IMR-90 (cell line): ENCODE data around the gene CMKLR1. TPM values are rescaled to one million over a fixed set of nuclear protein-coding genes. Genes with fewer than 3 reads are reported as not detected.

Source experiments
- ATAC-seq: fragments of 200-7000 bp; cut with Tn5 transposase; 2 replicates; pipeline ENCODE4 v1.9.1; 2020; ENCODE audit warnings: low read depth, mild to moderate bottlenecking, moderate library complexity
- BruUV-seq: library from RNA; stranded (reverse); fragments of 400-500 nt; replicated peaks from 2 replicates; lab custom pipeline; 2021; lab: Mats Ljungman, UMichigan
- CTCF ChIA-PET: fragments of 300-600 bp; formaldehyde crosslinking; extraction: SDS; loops from one replicate; lab custom pipeline; 2021; ENCODE audit warnings: antibody characterized with exemption; lab: Yijun Ruan, JAX
- POLR2A ChIA-PET: fragments of 300-600 bp; sonication (Branson Sonifier 250); formaldehyde crosslinking; loops from one replicate; lab custom pipeline; 2022; ENCODE audit warnings: antibody characterized with exemption; ENCODE audit not compliant: unreplicated experiment; lab: Charles Lee
- DNase-seq: peaks from one replicate; pipeline ENCODE4 v3.0.0; 2013
- H2AFZ ChIP-seq: replicated peaks from 2 replicates; pipeline ENCODE3; 2013; ENCODE audit warnings: low read length, mild to moderate bottlenecking; ENCODE audit not compliant: poor library complexity
- H2AK5ac ChIP-seq: 2 replicates; pipeline ENCODE4 v1.6.1; 2013; ENCODE audit warnings: low read depth, low read length, inconsistent platforms
- H2AK9ac ChIP-seq: replicated peaks from 2 replicates; pipeline ENCODE3; 2013; ENCODE audit warnings: mild to moderate bottlenecking, low read depth, low read length, moderate library complexity; ENCODE audit not compliant: poor library complexity
- H2BK120ac ChIP-seq: 2 replicates; pipeline ENCODE4 v1.6.1; 2013; ENCODE audit warnings: low read depth, low read length, inconsistent platforms
- H2BK15ac ChIP-seq: 3 replicates; pipeline ENCODE4 v1.6.1; 2013; ENCODE audit warnings: low read depth, low read length, inconsistent platforms
- H2BK20ac ChIP-seq: 2 replicates; pipeline ENCODE4 v1.6.1; 2013; ENCODE audit warnings: low read depth, mild to moderate bottlenecking, inconsistent platforms, low read length, moderate library complexity
- H2BK5ac ChIP-seq: 2 replicates; pipeline ENCODE4 v1.6.1; 2013; ENCODE audit warnings: mild to moderate bottlenecking, low read depth, low read length, inconsistent platforms; ENCODE audit not compliant: poor library complexity, severe bottlenecking
- H3K14ac ChIP-seq: replicated peaks from 2 replicates; pipeline ENCODE4 v1.6.1; 2013; ENCODE audit warnings: low read depth, low read length, inconsistent platforms
- H3K18ac ChIP-seq: 2 replicates; pipeline ENCODE4 v1.6.1; 2013; ENCODE audit warnings: low read depth, low read length, control low read depth
- H3K23ac ChIP-seq: 2 replicates; pipeline ENCODE4 v1.6.1; 2013; ENCODE audit warnings: low read depth, low read length, inconsistent platforms
- H3K27ac ChIP-seq: 2 replicates; pipeline ENCODE4 v1.5.1; 2013; ENCODE audit warnings: mild to moderate bottlenecking, control low read depth, low read length; ENCODE audit not compliant: insufficient read depth
- H3K27me3 ChIP-seq: 2 replicates; pipeline ENCODE4 v1.6.1; 2013; ENCODE audit warnings: low read length; ENCODE audit not compliant: control insufficient read depth, insufficient read depth
- H3K36me3 ChIP-seq: 2 replicates; pipeline ENCODE4 v1.6.1; 2013; ENCODE audit warnings: low read length, mixed read lengths; ENCODE audit not compliant: control insufficient read depth, insufficient read depth
- H3K4ac ChIP-seq: 2 replicates; pipeline ENCODE4 v1.6.1; 2013; ENCODE audit warnings: low read depth, low read length, inconsistent platforms
- H3K4me1 ChIP-seq: 2 replicates; pipeline ENCODE4 v1.6.1; 2013; ENCODE audit warnings: low read length, mixed read lengths; ENCODE audit not compliant: control insufficient read depth, insufficient read depth
- H3K4me2 ChIP-seq: 2 replicates; pipeline ENCODE4 v1.6.1; 2013; ENCODE audit warnings: low read depth, mild to moderate bottlenecking, control low read depth, low read length, moderate library complexity
- H3K4me3 ChIP-seq: 2 replicates; pipeline ENCODE4 v1.5.1; 2013; ENCODE audit warnings: low read depth, mild to moderate bottlenecking, control low read depth, low read length, moderate library complexity; ENCODE audit not compliant: insufficient read depth
- H3K56ac ChIP-seq: 2 replicates; pipeline ENCODE4 v1.6.1; 2013; ENCODE audit warnings: low read length, inconsistent platforms; ENCODE audit not compliant: insufficient read depth; ENCODE audit errors: extremely low read depth
- H3K79me1 ChIP-seq, 2 experiments: 2 replicates each; pipeline ENCODE4 v1.6.1; 2013; ENCODE audit warnings: low read length in 2 of 2, inconsistent platforms in 1 of 2, low read depth in 1 of 2
- H3K9ac ChIP-seq: 2 replicates; pipeline ENCODE4 v1.6.1; 2013; ENCODE audit warnings: low read depth, low read length, control low read depth
- H3K9me1 ChIP-seq: 2 replicates; pipeline ENCODE4 v1.6.1; 2013; ENCODE audit warnings: low read length, inconsistent platforms; ENCODE audit not compliant: insufficient read depth
- H3K9me3 ChIP-seq: 2 replicates; pipeline ENCODE4 v1.6.1; 2013; ENCODE audit warnings: low read length; ENCODE audit not compliant: control insufficient read depth, insufficient read depth
- H4K20me1 ChIP-seq: 2 replicates; pipeline ENCODE4 v1.6.1; 2013; ENCODE audit warnings: low read length, inconsistent platforms; ENCODE audit not compliant: insufficient read depth
- H4K5ac ChIP-seq: 2 replicates; pipeline ENCODE4 v1.6.1; 2013; ENCODE audit warnings: mild to moderate bottlenecking, low read depth, low read length, control low read depth
- H4K8ac ChIP-seq, 2 experiments: 2 replicates each; pipeline ENCODE4 v1.6.1; 2013; ENCODE audit warnings: low read depth in 2 of 2, low read length in 2 of 2, control low read depth in 1 of 2, inconsistent platforms in 1 of 2
- H4K91ac ChIP-seq: 2 replicates; pipeline ENCODE4 v1.6.1; 2013; ENCODE audit warnings: low read depth, low read length, inconsistent platforms; ENCODE audit not compliant: insufficient read depth
- BHLHE40 ChIP-seq: fragments of 150-350 bp; IDR thresholded peaks from 2 replicates; pipeline ENCODE4 v1.6.1; 2016; ENCODE audit warnings: mild to moderate bottlenecking, low read depth, low read length
- CEBPB ChIP-seq: IDR thresholded peaks from 2 replicates; pipeline ENCODE4 v1.6.1; 2012; ENCODE audit warnings: low read depth, low read length, improper control_type of control experiment
- CHD1 ChIP-seq: IDR thresholded peaks from 2 replicates; pipeline ENCODE4 v1.6.1; 2012; ENCODE audit warnings: low read depth, low read length, improper control_type of control experiment
- CTCF ChIP-seq: conservative IDR thresholded peaks from 2 replicates; pipeline ENCODE4 v1.5.1; 2012; ENCODE audit warnings: mild to moderate bottlenecking, low read depth, low read length, improper control_type of control experiment
- ELK1 ChIP-seq: fragments of 150-350 bp; IDR thresholded peaks from 2 replicates; pipeline ENCODE4 v1.6.1; 2016; ENCODE audit warnings: low read depth, mild to moderate bottlenecking, low read length, moderate library complexity, borderline replicate concordance
- FOS ChIP-seq: fragments of 150-350 bp; IDR thresholded peaks from 2 replicates; pipeline ENCODE4 v1.6.1; 2016; ENCODE audit warnings: low read depth, low read length
- MAFK ChIP-seq: IDR thresholded peaks from 2 replicates; pipeline ENCODE4 v1.6.1; 2012; ENCODE audit warnings: low read depth, low read length, improper control_type of control experiment
- MAZ ChIP-seq: IDR thresholded peaks from 2 replicates; pipeline ENCODE4 v1.6.1; 2012; ENCODE audit warnings: low read depth, mild to moderate bottlenecking, low read length, improper control_type of control experiment, moderate library complexity, borderline replicate concordance
- MXI1 ChIP-seq: IDR thresholded peaks from 2 replicates; pipeline ENCODE4 v1.6.1; 2012; ENCODE audit warnings: low read depth, mild to moderate bottlenecking, low read length, moderate library complexity, borderline replicate concordance
- NFE2L2 ChIP-seq: fragments of 150-350 bp; IDR thresholded peaks from 2 replicates; pipeline ENCODE4 v1.6.1; 2016; ENCODE audit warnings: low read depth, mild to moderate bottlenecking, low read length
- POLR2A ChIP-seq: IDR thresholded peaks from 2 replicates; pipeline ENCODE4 v1.6.1; 2012; ENCODE audit warnings: mild to moderate bottlenecking, low read depth, low read length
- RAD21 ChIP-seq: IDR thresholded peaks from 2 replicates; pipeline ENCODE4 v1.6.1; 2012; ENCODE audit warnings: low read length, improper control_type of control experiment
- RCOR1 ChIP-seq: IDR thresholded peaks from 2 replicates; pipeline ENCODE4 v1.6.1; 2012; ENCODE audit warnings: mild to moderate bottlenecking, low read length, improper control_type of control experiment; ENCODE audit not compliant: insufficient replicate concordance
- RFX5 ChIP-seq: IDR thresholded peaks from 2 replicates; pipeline ENCODE4 v1.8.0; 2012; ENCODE audit warnings: low read depth, mild to moderate bottlenecking, low read length, moderate library complexity
- SMC3 ChIP-seq: fragments of 150-350 bp; IDR thresholded peaks from 2 replicates; pipeline ENCODE4 v1.6.1; 2016; ENCODE audit warnings: low read depth, mild to moderate bottlenecking, antibody characterized with exemption, low read length, moderate library complexity
- USF2 ChIP-seq: fragments of 150-350 bp; IDR thresholded peaks from 2 replicates; pipeline ENCODE4 v1.6.1; 2017; ENCODE audit warnings: mild to moderate bottlenecking, antibody characterized with exemption, low read length, low read depth
- WGBS, 2 experiments: methylation state at CpG; one replicate each; pipeline versions ENCODE4 v1.1.5 to v1.1.7; 2013; ENCODE audit warnings: missing lambda C conversion rate in 2 of 2; ENCODE audit not compliant: insufficient read length in 1 of 2; ENCODE audit errors: extremely low coverage in 2 of 2; 5-methylcytosine and 5-hydroxymethylcytosine counted together
- dilution Hi-C: fragments of 300-500 bp; cut with HindIII; formaldehyde crosslinking; loops from one replicate; pipeline ENCODE4 v1.14.3; 2018; ENCODE audit warnings: low sequenced_read_pairs; ENCODE audit not compliant: unreplicated experiment
- in situ Hi-C: fragments of 300-500 bp; cut with MboI; formaldehyde crosslinking; loops from 3 replicates; pipeline ENCODE4 v1.14.3; 2019; ENCODE audit warnings: low sequenced_read_pairs, inconsistent platforms, mixed read lengths
- intact Hi-C: fragments of 100-400 bp; cut with micrococcal nuclease; formaldehyde crosslinking; loops from 2 replicates; pipeline ENCODE4 v1.10.0; 2022
- polyA plus RNA-seq, 3 experiments: library from polyadenylated mRNA; depleted of rRNA; stranded (reverse); fragments of >200 nt; gene quantifications; 2 replicates each; pipeline ENCODE4 v1.2.3, GENCODE V29; 2012; ENCODE audit warnings: low replicate concordance in 1 of 3
- total RNA-seq: library from RNA; depleted of rRNA; stranded (reverse); fragments of >200 nt; gene quantifications from 2 replicates; pipeline ENCODE4 v1.2.3, GENCODE V29; 2012

Gene CMKLR1
- total and polyA plus RNA-seq, 2 of the 4 experiments (the other 2 are of a cell fraction): not detected

GRCh38 chr12:108238474-108238873, 100.6 kb downstream of the CMKLR1 start:
- in situ Hi-C loops: no loop called here
- no CpG with 5 or more reads among the region's 3 CpGs for WGBS, 2 experiments
- intact Hi-C loops: no loop called here
- no peak overlapping the region for H2BK15ac ChIP-seq
- dilution Hi-C loops: no loop called here
- H3K4me1 ChIP-seq: no peaks in the 10 kb centered on the region
- ATAC-seq: no peak
- no peak overlapping the region for H2BK5ac ChIP-seq
- H3K56ac ChIP-seq: no peak overlapping the region
- CTCF ChIA-PET: no interaction called here
- no peak overlapping the region for H3K23ac ChIP-seq
- POLR2A ChIA-PET: no interaction called here
- no peaks in the 10 kb centered on the region for H4K20me1 ChIP-seq
- H2BK120ac ChIP-seq: no peak overlapping the region
- H3K27ac ChIP-seq: no peak overlapping the region
- no peak for DNase-seq
- no peak overlapping the region for H2AK9ac ChIP-seq
- no peak overlapping the region for H3K14ac ChIP-seq
- H3K9ac ChIP-seq: no peak overlapping the region
- no peaks in the 10 kb centered on the region for H3K9me1 ChIP-seq
- H4K91ac ChIP-seq: no peak overlapping the region
- H4K8ac ChIP-seq: no peak overlapping the region
- H2AK5ac ChIP-seq: no peak overlapping the region
- no peak for TF ChIP-seq CEBPB
- TF ChIP-seq RFX5: no peak
- no peak for TF ChIP-seq NFE2L2
- TF ChIP-seq USF2: no peak
- no peak for TF ChIP-seq RAD21
- no peak for TF ChIP-seq RCOR1
- TF ChIP-seq MXI1: no peak
- no peak for TF ChIP-seq FOS
- no peak for TF ChIP-seq MAFK
- no peak for TF ChIP-seq CTCF
- no peak for TF ChIP-seq CHD1
- TF ChIP-seq MAZ: no peak
- TF ChIP-seq SMC3: no peak
- TF ChIP-seq ELK1: no peak
- no peak for TF ChIP-seq BHLHE40
- no peak for TF ChIP-seq POLR2A
- no peak overlapping the region for H3K4me3 ChIP-seq
- no peaks in the 10 kb centered on the region for H3K9me3 ChIP-seq
- no peak overlapping the region for H2AFZ ChIP-seq
- no peak overlapping the region for H3K18ac ChIP-seq
- H3K27me3 ChIP-seq: no peaks in the 10 kb centered on the region
- H3K4ac ChIP-seq: no peak overlapping the region
- H3K36me3 ChIP-seq: no peaks in the 10 kb centered on the region
- BruUV-seq: no TSS peak
- H3K4me2 ChIP-seq: no peak overlapping the region
- H4K5ac ChIP-seq: no peak overlapping the region
- no peaks in the 10 kb centered on the region for H3K79me1 ChIP-seq
- no peak overlapping the region for H2BK20ac ChIP-seq
